GM12878 (cell line): ENCODE results near the gene CIAO2A. TPM values are rescaled to one million over a fixed set of nuclear protein-coding genes. Genes with fewer than 3 reads are reported as not detected.

Source experiments
- ATAC-seq: fragments of 200-7000 bp; cut with Tn5 transposase; 3 replicates; pipeline ENCODE4 v1.9.1; 2020; ENCODE audit warnings: mild to moderate bottlenecking, moderate library complexity
- BruUV-seq: library from RNA; stranded (reverse); fragments of 400-500 nt; replicated peaks from 2 replicates; lab custom pipeline; 2021; lab: Mats Ljungman, UMichigan
- CTCF ChIA-PET: fragments of 300-600 bp; sonication (Branson Sonifier 250); formaldehyde crosslinking; extraction: SDS; loops from one replicate; lab custom pipeline; 2021; ENCODE audit warnings: inconsistent platforms; lab: Yijun Ruan, JAX
- POLR2A ChIA-PET: fragments of 350-600 bp; formaldehyde crosslinking; extraction: SDS; loops from one replicate; lab custom pipeline; 2021; ENCODE audit warnings: inconsistent platforms; lab: Charles Lee
- RAD21 ChIA-PET: fragments of 300-600 bp; sonication (Branson Sonifier 250); formaldehyde crosslinking; loops from one replicate; lab custom pipeline; 2023; ENCODE audit warnings: antibody characterized with exemption; ENCODE audit not compliant: unreplicated experiment; lab: Charles Lee
- SMC1A ChIA-PET: fragments of 300-600 bp; sonication (Branson Sonifier 250); formaldehyde crosslinking; loops from one replicate; lab custom pipeline; 2023; ENCODE audit not compliant: unreplicated experiment, uncharacterized antibody; lab: Charles Lee
- DNase-seq: peaks from one replicate; pipeline ENCODE4 v3.0.0-alpha.2; 2011; ENCODE audit warnings: low read depth, low spot score
- FAIRE-seq: peaks from 3 replicates; lab custom pipeline; 2011; peaks lifted over from hg19 to GRCh38; lab: Jason Lieb, UNC
- H2AFZ ChIP-seq: 2 replicates; pipeline ENCODE4 v1.6.0; 2011; ENCODE audit warnings: low read depth, low read length, control low read depth; ENCODE audit not compliant: control insufficient read depth
- H3K27ac ChIP-seq: 2 replicates; pipeline ENCODE4 v1.5.1; 2011; ENCODE audit warnings: control low read depth; ENCODE audit not compliant: control insufficient read depth, insufficient read depth
- H3K27me3 ChIP-seq, 2 experiments: replicated peaks in 1 of 2; 2 replicates each; pipeline versions ENCODE4 v1.6.0 to v1.6.1; 2011; ENCODE audit warnings: low read length in 1 of 2; ENCODE audit not compliant: control insufficient read depth in 2 of 2, insufficient read depth in 2 of 2
- H3K36me3 ChIP-seq, 2 experiments: 2 replicates each; pipeline ENCODE4 v1.5.1; 2011; ENCODE audit warnings: low read length in 1 of 2; ENCODE audit not compliant: control insufficient read depth in 2 of 2, insufficient read depth in 2 of 2
- H3K4me1 ChIP-seq: 2 replicates; pipeline ENCODE4 v1.6.1; 2011; ENCODE audit warnings: mild to moderate bottlenecking, low read length, moderate library complexity, mixed read lengths; ENCODE audit not compliant: control insufficient read depth, insufficient read depth
- H3K4me2 ChIP-seq: 2 replicates; pipeline ENCODE4 v1.6.0; 2011; ENCODE audit warnings: control low read depth; ENCODE audit not compliant: control insufficient read depth, insufficient read depth
- H3K4me3 ChIP-seq: fragments of 200-600 bp; sonication (generic); 2 replicates; pipeline ENCODE4 v1.5.1; 2016
- H3K79me2 ChIP-seq: 2 replicates; pipeline ENCODE4 v1.6.0; 2011; ENCODE audit warnings: low read length; ENCODE audit not compliant: control insufficient read depth, insufficient read depth
- H3K9ac ChIP-seq: 2 replicates; pipeline ENCODE4 v1.8.0; 2011; ENCODE audit warnings: low read length, control low read depth, mixed read lengths; ENCODE audit not compliant: control insufficient read depth, insufficient read depth
- H3K9me3 ChIP-seq: replicated peaks from 3 replicates; pipeline ENCODE4 v1.5.1; 2011; ENCODE audit warnings: mild to moderate bottlenecking, low read length; ENCODE audit not compliant: control insufficient read depth, insufficient read depth
- H4K20me1 ChIP-seq: 2 replicates; pipeline ENCODE4 v1.6.0; 2011; ENCODE audit not compliant: control insufficient read depth, insufficient read depth
- BRCA1 ChIP-seq: IDR thresholded peaks from 2 replicates; pipeline ENCODE4 v1.6.1; 2011; ENCODE audit warnings: low read depth, low read length, improper control_type of control experiment
- MLLT1 ChIP-seq: fragments of 450-650 bp; IDR thresholded peaks from 2 replicates; pipeline ENCODE4 v1.6.1; 2016; ENCODE audit warnings: mild to moderate bottlenecking
- WRNIP1 ChIP-seq: IDR thresholded peaks from 2 replicates; pipeline ENCODE4 v1.6.1; 2011; ENCODE audit warnings: low read depth, low read length, improper control_type of control experiment, borderline replicate concordance
- ZNF217 ChIP-seq: fragments of 450-650 bp; IDR thresholded peaks from 2 replicates; pipeline ENCODE4 v1.6.1; 2017; ENCODE audit warnings: antibody characterized with exemption, mild to moderate bottlenecking
- ZNF592 ChIP-seq: fragments of 450-650 bp; IDR thresholded peaks from 2 replicates; pipeline ENCODE4 v1.6.1; 2017; ENCODE audit warnings: mild to moderate bottlenecking, moderate library complexity
- WGBS: methylation state at CpG from one replicate; pipeline ENCODE4 v1.1.6; 2016; ENCODE audit warnings: low lambda C conversion rate; ENCODE audit not compliant: insufficient replicate concordance, insufficient coverage; ENCODE audit errors: missing lambda C conversion rate; 5-methylcytosine and 5-hydroxymethylcytosine counted together
- in situ Hi-C: fragments of 300-500 bp; cut with MboI; formaldehyde crosslinking; loops from 9 replicates; pipeline ENCODE4 v1.14.3; 2018; ENCODE audit warnings: mixed read lengths
- intact Hi-C: fragments of 100-400 bp; cut with micrococcal nuclease; formaldehyde crosslinking; loops from one replicate; pipeline ENCODE4 v1.14.2; 2022; ENCODE audit not compliant: unreplicated experiment
- polyA plus RNA-seq, 11 experiments: library from polyadenylated mRNA; depleted of rRNA in 4 of 11; unstranded in 6 of 11; stranded (reverse) in 5 of 11; fragments of >200 nt; fragmentation: Nextera tagmentation in 4 of 11; fragmentation: Illumina TruSeq in 1 of 11; extraction: Ambion mirVana in 4 of 11; extraction: Trizol in 1 of 11; gene quantifications; 1 replicate in 1 of 11; 2 replicates in 10 of 11; pipeline versions ENCODE4 v1.2.1 to v1.2.3, GENCODE V29; 2011 to 2016; ENCODE audit warnings: inconsistent platforms in 2 of 11, missing spikeins in 2 of 11, low read depth in 1 of 11
- total RNA-seq, 4 experiments: library from RNA; depleted of rRNA in 3 of 4; stranded (reverse); fragments of >200 nt in 3 of 4; fragmentation: Illumina TruSeq in 1 of 4; extraction: Trizol in 1 of 4; gene quantifications; 2 replicates each; pipeline versions ENCODE4 v1.2.1 to v1.2.3, GENCODE V29; 2013 to 2021

The CIAO2A gene
- total and polyA plus RNA-seq, 10 of the 15 experiments (the other 5 are each of a cell fraction or from before 2014, with no cell fraction given) = 94.5 to 400 (median 204) TPM

- H3K36me3 ChIP-seq = no peaks in the 10 kb centered on the region; a peak in 2 of 4 replicates
- no peak overlapping the region for H2AFZ ChIP-seq
- no peak overlapping the region for H3K27ac ChIP-seq
- no peak overlapping the region for H3K4me2 ChIP-seq
- in situ Hi-C loops (no loop called here), intact Hi-C loops (no loop called here)
- H3K9me3 ChIP-seq = no peaks in the 10 kb centered on the region; the same call in 2 of the 3 replicates
- peaks cover 72% of the 10 kb centered on the region for H3K79me2 ChIP-seq
- H3K4me3 ChIP-seq = no peak overlapping the region
- ATAC-seq = no peak
- no peaks in the 10 kb centered on the region for H3K27me3 ChIP-seq
- BruUV-seq = no TSS peak
- no peak overlapping the region for H3K9ac ChIP-seq
- POLR2A ChIA-PET = interaction anchor here (0.6 kb wide), 1 partner anchor 49 kb away, joined by 4 read pairs; no protein-coding TSS in a partner anchor
- CTCF ChIA-PET = interaction anchor here (0.7 to 1.2 kb wide), 4 partner anchors 9 to 48 kb away, joined by 3 to 4 read pairs (median 3); partner anchors contain the start of gene SNX1
- H4K20me1 ChIP-seq = no peaks in the 10 kb centered on the region
- WGBS = 83% methylated on average over 5 of the region's 9 CpGs
- no peak for FAIRE-seq
- RAD21 ChIA-PET = no interaction called here
- SMC1A ChIA-PET = interaction anchor here (0.5 to 0.7 kb wide), 2 partner anchors 386 to 614 kb away, joined by 3 to 4 read pairs; no protein-coding TSS in a partner anchor
- no peak for DNase-seq
- peaks cover 7% of the 10 kb centered on the region for H3K4me1 ChIP-seq
- TF ChIP-seq WRNIP1 (no peak), MLLT1 (no peak), BRCA1 (no peak), ZNF217 (no peak), ZNF592 (no peak)
These were observed 11.6 kb upstream of the CIAO2A start for GRCh38 chr15:64105113-64105704.
